Measurements from ENCODE around the gene UBE2B.
"Not testable (repeated sequence)": the region's sequence is repeated elsewhere in the genome, so short reads cannot be mapped to it uniquely, and the experiment has no call there.

UBE2B gene

DNA sequence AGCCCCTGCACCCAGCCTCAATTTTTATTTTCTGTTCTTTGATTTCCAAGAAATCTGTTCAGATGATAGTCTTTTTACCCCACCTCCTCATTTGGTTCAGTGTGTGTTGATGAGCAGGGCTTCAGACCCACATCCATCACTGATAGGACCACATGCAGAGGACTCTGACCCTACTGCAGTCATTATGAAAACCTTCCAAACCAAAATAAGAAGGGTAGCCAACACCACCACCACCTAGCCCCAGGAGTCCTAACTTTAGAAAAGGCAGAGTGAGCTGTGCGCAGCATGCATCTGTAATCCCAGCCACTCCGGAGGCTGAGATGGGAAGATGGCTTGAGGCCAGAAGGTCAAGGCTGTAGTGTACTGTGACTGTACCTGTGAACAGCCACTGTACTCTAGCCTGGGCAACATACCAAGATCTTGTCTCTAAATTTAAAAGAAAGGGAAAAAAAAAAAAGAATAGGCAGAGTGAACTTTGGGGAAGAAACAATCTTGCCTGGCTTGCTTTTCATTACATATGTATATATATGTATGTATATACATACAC is 27.3 kb downstream of the UBE2B start:
- DNase-seq (ENCODE audit: low spot score): no peak

DNA sequence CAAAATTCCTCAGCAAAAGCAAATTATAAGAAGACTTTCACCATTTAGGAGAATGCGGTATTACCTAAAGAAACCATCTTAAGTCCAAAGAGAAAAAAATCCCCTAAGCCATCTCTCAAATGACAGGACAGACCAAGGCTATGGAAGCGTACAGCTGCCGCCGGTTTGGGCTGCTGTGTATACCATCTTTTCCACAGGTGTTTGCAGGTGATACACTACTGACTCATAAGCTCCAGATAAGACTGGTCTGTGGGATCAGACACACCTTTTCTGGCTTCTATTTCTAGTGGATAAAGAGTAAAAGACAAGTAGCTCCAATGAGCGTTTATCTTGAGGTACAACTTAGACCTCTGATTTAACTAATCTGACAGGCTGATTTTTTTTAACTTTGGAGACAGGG is 32.6 kb downstream of the UBE2B start:
- DNase-seq (ENCODE audit: low spot score): no peak

DNA sequence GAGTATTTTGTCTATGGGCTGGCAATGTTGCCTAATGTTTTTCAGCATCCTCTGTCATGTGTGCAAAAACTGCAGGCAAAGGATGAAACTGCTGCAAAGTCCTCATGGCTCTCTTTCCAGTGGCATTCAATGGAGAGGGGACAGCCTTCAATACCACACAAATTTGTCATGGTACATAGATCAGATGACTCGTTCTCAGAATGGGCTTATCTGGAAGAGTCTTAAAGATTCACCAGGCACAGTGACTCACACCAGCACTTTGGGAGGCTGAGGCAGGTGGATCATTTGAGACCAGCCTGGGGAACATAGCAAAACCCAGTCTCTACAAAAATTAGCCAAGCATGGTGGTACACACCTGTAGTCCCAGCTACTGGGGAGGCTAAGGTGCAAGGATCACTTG is 35.0 kb downstream of the UBE2B start:
- no peak for DNase-seq (ENCODE audit: low spot score)

DNA sequence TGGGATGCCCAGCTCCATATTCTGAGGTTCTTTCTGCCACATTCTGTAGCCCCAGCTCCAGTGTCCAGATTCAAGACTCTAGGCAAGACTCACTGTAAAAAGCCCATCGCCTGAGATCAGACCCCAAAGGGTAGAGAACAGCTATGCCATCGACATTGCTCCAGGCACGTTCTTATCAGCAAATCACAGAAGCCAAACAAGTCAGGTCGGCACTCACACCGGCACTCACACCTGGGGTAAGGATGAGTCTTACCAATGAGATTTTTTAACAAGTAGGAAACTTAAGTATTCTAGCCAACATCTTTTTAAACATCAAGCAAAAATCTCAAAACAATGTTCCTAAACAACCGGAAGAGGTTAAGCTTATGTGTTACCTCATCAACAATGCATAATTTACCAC is 38.0 kb downstream of the UBE2B start:
- DNase-seq (ENCODE audit: low spot score): no peak

DNA sequence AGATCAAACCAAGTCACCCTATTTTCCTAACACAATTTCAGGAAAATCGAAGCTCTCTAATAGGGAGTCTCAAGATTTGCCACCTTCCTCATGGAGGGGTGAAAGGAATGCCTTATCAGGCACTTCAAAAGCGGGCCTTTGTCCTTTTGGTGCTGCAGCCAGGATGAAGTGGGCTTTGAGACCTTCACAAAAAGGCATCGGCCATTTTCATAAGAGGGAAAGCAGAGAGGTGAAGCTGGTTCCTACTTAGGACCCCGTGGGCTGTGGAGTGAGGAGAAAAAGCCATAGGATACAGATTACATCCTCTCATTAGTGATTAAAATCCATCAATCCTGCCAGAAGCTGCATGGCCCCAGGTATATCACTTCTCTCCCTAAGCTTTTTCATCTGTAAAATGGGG is 39.5 kb downstream of the UBE2B start:
- no peak for DNase-seq (ENCODE audit: low spot score)

DNA sequence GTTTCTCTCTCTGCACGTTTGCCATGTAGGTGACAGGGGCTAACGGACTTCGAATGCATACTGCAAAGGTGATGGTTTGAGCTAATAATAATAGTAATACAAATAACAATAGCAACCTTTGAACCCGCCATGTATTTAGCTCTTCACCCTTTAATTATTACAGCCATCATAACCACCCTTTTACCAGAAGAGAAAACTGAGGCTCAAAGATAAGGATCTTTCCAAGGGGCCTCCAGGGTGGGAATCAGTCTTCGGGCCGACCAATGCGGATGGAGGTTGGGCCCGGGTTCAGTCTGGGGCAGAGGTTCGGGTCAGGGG is 39.8 kb downstream of the UBE2B start:
- DNase-seq (ENCODE audit: low spot score): no peak

DNA sequence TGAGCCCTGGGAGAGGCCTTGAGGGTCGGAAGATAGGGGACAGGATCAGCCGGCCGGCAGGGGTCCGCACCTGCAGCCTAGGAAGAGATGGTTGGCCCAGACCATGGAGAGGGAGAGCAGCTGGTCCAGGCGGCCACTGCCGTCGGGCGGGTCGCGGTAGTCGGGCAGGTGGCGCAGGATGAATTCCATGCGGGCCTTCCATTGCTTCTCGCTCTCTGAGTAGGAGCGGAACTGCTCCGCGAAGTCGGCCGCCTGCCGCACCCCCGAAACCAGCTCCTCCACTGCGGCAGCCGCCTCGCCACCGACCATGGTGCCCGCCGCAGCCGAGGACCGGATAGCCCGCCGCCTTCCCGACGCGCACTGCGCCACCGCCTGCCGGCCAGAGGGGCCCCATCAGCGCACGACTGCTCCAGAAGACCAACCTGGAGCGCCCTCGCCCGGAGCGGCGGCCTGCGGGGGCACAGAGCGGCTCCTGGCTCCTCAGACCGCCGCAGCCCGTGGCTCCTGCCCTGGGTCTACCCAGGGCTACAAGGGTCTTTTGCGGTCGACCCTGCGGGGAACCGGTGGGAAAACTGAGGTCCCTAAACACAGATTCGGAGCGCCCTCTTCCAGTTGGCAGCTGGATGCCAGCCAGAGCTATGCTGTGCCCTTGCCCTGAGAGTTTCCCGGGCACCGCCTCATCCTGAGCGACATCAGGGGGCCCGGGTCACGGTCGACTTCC is 40.3 kb downstream of the UBE2B start, which contains the start of gene CDKN2AIPNL:
Gene CDKN2AIPNL, minus strand, starts transcription at position 336 of the 721 bp plus-strand sequence. Its CDS starts 27 bp downstream, at position 309.
- peak; percentile 93 for DNase-seq (ENCODE audit: low spot score)

DNA sequence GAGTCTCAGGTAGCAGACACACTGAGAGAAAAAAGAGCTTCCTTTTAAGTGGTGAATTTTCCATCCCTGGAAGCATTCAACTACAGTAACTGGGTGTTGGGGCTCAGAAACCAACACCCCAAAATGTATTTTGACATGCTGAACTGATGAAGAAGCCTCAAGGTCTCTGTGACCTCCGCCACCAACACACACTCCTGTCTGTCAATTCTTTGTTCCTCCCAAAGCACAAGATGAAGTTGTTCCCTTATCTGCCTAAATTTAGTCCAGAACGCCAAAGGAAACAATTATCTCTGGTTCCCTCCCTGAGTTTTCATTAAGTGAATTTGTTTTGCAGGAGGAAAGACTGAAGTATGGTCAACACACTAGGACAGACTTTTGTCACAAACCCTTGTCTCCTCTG is 41.7 kb downstream of the UBE2B start:
- no peak for DNase-seq (ENCODE audit: low spot score)

DNA sequence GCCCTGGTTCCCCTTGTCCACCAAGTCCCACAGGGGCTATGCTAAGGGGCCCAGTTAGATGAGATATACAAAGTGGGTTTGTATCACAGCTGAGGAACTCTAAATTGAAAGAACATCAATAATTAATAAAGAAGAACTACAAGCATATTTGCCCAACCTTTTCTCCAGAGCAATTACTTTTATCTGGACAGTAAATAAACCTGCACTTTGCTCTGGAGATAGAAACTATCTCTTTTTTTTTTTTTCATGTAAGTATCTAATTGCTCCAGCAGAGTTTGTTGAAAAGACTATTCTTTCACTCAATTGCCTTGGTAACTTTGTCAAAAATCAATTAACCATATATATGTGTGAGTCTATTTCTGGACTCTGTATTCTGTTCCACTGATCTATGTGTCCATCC is 46.3 kb downstream of the UBE2B start:
- no peak for DNase-seq (ENCODE audit: low spot score)

DNA sequence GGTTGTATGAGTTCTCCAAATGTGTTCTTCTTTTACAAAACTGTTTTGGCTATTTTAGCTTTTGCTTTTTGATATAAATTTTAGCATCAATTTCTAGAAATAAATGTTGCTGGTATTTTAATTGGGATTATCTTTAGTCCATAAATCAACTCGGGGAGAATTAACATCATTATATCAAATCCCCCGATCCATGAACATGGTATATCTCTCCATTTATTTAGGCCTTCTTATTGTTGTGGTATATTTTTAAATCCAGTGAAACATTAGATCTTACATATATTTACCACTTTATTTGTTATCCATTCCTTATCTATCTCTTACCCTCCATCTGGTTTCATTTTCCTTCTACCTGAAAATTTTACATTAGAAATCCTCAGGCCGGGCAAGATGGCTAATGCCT is 47.6 kb downstream of the UBE2B start:
- DNase-seq (ENCODE audit: low spot score): no peak

DNA sequence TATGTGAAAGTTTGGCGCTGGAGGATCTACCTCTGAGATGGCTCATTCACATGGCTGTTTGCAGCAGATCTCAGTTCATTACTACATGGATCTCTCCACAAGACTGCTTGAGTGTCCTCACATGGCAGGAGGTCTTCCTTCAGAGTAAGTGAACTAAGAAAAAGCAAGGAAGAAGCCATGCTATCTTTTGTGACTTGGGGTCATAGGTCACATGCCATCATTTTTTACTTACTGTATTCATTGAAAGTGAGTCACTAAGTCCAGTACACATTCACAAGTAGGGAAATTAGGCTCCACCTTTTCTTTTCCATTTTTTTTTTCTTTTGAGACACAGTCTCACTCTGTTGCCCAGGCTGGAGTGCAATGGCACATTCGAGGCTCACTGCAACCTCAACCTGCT is 49.0 kb downstream of the UBE2B start:
- DNase-seq (ENCODE audit: low spot score): no peak

DNA sequence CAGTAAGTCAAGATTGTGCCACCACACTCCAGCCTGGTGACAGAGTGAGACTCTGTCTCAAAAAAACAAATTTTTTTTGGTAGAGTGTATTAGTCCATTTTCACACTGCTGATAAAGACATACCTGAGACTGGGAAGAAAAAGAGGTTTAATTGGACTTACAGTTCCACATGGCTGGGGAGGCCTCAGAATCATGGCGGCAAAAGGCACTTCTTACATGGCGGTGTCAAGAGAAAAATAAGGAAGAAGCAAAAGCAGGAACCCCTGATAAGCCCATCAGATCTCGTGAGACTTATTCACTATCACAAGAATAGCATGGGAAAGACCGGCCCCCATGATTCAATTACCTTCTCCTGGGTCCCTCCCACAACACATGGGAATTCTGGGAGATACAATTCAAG is 49.7 kb downstream of the UBE2B start:
- not testable (repeated sequence) for DNase-seq (ENCODE audit: low spot score)

DNA sequence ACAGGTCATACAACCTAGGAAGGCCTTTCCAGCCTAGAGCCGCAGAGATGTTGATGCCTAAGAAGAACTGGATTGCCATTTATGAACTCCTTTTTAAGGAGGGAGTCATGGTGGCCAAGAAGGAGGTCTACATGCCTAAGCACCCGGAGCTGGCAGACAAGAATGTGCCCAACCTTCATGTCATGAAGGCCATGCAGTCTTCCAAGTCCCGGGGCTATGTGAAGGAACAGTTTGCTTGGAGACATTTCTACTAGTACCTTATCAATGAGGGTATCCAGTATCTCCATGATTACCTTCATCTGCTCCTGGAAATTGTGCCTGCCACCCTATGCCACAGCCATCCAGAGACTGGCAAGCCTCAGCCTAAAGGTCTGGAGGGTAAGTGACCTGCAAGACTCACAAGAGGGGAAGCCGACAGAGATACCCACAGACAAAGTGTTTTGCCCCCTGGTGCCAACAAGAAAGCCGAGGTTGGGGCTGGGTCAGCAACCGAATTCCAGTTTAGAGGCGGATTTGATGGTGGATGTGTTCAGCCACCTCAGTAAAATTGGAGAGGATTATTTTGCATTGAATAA is 51.5 kb downstream of the UBE2B start:
- no peak for DNase-seq (ENCODE audit: low spot score)

DNA sequence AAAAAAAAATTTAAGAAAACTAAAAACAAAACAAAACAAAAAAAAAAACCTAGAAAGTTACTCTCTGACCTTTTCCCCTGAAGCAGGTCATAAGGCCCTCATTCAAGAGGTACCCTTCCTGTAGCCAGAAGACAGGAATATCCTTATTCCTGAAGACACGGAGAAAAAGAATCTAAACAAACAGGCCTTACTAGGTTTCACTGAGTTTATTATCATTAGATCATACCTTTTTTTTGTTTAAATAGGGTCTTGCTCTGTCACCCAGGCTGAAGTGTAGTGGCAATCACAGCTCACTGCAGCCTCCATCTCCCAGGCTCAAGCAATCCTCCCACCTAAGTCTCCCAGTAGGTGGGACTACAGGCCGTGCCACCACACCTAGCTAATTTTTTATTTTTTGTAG is 52.0 kb downstream of the UBE2B start:
- DNase-seq (ENCODE audit: low spot score): no peak

DNA sequence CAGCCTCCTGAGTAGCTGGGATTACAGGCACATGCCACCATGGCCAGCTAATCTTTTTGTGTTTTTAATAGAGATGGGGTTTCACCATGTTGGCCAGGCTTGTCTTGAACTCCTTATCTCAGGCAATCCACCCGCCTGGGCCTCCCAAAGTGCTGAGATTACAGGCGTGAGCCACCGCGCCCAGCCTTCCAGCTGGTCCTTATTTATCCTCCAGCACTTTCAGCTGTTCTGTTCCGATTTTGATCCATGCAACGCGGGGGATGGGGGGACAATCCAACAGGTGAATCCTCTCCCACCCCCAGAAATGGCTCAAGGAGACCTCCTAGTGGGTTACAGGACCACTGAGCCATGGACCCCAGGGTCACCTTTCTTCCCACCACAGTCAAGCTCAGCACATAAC is 55.0 kb downstream of the UBE2B start:
- no peak for DNase-seq (ENCODE audit: low spot score)

DNA sequence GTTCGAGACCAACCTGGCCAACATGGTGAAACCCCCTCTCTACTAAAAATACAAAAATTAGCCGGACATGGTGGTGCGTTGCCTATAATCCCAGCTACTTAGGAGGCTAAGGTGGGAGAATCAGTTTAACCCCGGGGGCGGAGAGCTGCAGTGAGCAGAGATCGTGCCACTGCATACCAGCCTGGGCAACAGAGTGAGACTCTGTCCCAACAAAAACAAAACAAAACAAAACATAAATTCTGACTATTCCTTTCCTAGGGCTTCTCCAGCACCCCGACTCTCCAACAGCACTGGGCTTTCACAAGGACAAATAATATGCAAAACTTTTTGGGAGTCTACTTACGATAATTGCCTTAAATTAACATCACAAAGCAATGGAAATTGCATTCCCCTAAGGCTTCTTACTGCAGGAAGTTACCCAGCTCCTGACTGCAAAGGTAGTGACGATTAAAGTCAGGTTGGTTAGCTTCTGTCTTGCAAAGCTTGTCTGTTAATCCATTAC is 56.2 kb downstream of the UBE2B start:
- DNase-seq (ENCODE audit: low spot score): no peak

DNA sequence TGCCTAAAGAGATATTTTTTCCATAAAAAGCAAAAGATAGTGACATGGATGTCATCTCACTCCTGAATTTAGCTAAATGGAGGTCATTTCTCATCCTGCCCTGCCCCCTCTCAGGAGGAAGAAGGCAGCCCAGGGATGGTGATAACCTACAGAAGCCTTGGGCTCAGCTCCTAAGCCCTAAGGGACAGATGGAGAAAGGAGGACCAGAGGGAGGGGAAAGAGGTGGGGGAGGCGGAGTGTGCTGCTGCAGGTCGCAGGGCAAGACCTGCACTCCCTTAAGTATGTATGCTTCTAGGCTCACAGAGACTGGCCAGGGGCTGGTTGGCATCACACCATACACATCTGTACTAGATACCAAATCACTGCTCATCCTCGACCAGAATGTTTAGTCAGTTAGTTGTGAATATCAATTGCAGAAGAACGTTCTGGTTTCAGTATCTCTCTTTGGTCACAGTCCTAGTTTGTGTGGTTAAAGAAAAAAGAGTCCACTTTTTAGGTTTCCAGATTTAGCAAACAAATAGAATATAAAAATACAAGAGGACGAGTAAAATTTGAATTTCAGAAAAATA is 58.7 kb downstream of the UBE2B start:
- DNase-seq (ENCODE audit: low spot score): no peak

DNA sequence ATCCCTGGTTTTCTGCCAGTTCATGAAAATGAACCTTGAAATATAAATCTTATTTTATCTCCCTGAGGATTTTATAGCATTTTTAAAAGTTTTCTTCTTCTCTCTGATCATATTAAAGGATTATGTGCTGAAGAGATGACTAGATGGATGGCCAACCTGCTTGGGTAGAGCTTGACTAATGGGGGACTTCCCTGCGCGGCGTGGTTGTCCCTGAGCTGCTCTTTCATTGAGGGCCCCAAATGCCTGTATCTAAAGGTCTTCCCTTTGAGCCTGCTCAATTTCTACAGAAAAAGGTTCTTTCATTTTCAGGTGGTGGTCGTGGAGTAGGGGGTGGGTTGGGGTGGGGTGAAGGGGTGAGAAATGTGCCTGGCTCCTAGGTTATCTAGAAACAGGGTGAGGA is 60.8 kb downstream of the UBE2B start:
- DNase-seq (ENCODE audit: low spot score): no peak

DNA sequence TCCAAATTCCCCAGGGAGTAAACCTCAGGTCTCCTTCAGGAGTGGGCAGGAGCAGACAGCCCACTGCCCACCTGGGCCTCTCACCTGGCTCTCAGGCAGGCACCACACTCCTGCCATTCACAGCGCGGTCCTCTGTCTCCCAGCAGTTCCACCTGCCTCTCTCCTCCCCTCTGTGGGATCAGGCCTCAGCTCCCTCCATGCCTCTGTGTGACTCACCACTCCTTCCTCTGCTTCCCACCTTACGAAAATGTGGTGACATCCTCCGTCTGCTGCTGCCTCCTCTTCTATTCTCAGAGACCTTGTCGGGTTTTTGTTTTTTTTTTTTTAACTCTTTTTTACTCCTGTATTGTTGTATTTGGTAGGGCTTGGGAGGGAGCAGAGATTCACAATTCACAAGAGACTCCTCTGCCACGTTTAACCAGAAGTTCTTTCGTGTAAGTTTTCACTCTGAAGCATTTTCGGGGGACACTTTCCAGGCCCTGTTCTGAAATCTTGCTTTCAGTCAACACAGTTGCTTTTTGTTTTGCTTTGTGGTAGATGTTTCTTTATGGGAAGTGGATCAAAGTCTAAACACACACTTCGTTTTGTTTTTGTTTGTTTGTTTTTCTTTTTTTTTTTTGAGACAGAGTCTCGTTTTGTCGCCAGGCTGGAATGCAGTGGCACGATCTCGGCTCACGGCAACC is 61.4 kb downstream of the UBE2B start:
- no peak for DNase-seq (ENCODE audit: low spot score)

DNA sequence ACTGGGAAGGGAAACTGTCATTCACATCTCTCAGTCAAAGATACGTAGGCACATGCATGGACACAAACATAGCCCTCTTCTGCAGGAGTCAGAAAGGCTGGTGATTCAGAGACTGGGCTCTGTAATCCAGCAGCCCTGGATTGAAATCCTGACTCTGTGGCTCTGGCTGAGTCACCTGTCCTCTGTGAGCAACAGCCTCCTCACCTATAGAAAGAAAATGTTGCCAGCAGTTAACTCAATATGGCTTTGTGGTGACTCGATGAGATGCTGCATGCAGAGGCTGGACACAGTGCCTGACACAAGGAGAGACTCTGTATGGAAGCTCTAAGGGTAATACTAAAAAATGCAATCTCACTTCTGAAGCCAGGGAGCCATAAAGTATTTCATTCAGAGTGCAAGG is 64.2 kb downstream of the UBE2B start:
- no peak for DNase-seq (ENCODE audit: low spot score)

DNA sequence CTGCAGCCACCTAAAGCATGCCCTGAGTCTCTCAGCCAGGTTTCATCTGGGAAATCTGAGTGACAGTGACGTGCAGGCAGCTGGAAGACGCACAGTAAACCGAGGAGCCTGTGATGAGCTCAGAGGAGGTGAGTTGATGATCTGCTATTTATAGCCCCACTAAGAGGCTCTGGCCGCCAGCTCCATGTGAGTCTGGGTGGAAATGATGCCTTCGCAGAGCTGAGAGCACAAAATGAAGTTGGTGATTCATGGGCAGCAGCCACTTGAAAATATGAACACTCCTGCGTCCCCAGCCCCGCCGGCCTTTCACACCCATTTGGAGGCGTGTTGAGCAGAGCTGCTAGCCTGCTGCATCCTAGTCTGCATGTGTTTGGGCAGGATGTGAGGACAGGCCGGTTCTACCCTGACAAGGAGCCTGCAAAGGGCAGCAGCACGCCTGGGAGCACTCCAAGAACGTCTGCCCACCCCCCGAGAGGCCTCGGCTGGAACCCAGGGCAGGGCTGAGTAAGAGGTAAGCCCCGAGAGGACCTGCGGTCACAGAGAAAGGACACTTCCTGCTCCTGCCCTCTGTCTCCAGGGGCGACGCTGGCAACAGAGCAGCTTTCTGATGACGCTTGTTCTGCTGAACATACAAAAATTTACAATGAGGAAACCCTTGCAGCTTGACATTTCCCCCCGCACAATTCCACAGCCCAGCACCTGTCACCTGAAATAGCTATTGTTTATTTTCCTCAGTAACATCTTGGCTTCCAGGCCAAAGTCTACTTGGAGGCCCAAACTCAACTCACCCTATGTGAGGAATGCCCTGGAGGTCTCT is 65.4 kb downstream of the UBE2B start:
- peak; percentile 50 for DNase-seq (ENCODE audit: low spot score)

DNA sequence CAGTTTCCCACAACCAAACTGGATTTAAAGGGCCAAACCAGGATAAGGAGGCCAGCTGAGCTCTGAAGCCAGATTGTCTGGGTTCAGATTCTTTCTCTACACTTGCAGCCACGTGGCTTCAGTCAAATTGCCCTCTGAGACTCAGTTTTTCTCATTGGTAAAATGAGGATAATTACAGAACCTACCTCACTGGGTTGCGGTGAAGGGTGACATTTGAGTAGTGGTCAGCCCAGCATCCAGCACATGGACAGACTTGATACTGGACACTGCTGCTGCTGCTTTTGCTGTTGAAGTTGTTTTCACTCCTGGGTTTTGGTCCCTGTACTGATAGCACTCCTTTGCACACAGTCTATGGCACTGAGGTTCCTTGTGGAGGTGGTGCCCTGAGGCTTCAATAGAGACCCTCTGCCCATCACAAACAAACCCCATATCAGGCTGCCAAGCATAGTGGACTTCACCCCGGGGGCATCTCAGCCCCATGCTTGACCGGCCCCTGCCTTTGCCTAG is 66.0 kb downstream of the UBE2B start:
- DNase-seq (ENCODE audit: low spot score): no peak

All from germinal center (tissue), 1 donor.